GM12878 (cell line): ENCODE data around the gene ARHGAP6. TPM values are rescaled to one million over a fixed set of nuclear protein-coding genes. Genes with fewer than 3 reads are reported as not detected.

Source experiments
- ATAC-seq: fragments of 200-7000 bp; cut with Tn5 transposase; 3 replicates; pipeline ENCODE4 v1.9.1; 2020; ENCODE audit warnings: mild to moderate bottlenecking, moderate library complexity
- BruUV-seq: library from RNA; stranded (reverse); fragments of 400-500 nt; replicated peaks from 2 replicates; lab custom pipeline; 2021; lab: Mats Ljungman, UMichigan
- CTCF ChIA-PET: fragments of 300-600 bp; sonication (Branson Sonifier 250); formaldehyde crosslinking; extraction: SDS; loops from one replicate; lab custom pipeline; 2021; ENCODE audit warnings: inconsistent platforms; lab: Yijun Ruan, JAX
- POLR2A ChIA-PET: fragments of 350-600 bp; formaldehyde crosslinking; extraction: SDS; loops from one replicate; lab custom pipeline; 2021; ENCODE audit warnings: inconsistent platforms; lab: Charles Lee
- RAD21 ChIA-PET: fragments of 300-600 bp; sonication (Branson Sonifier 250); formaldehyde crosslinking; loops from one replicate; lab custom pipeline; 2023; ENCODE audit warnings: antibody characterized with exemption; ENCODE audit not compliant: unreplicated experiment; lab: Charles Lee
- SMC1A ChIA-PET: fragments of 300-600 bp; sonication (Branson Sonifier 250); formaldehyde crosslinking; loops from one replicate; lab custom pipeline; 2023; ENCODE audit not compliant: unreplicated experiment, uncharacterized antibody; lab: Charles Lee
- DNase-seq: peaks from one replicate; pipeline ENCODE4 v3.0.0-alpha.2; 2011; ENCODE audit warnings: low read depth, low spot score
- FAIRE-seq: peaks from 3 replicates; lab custom pipeline; 2011; peaks lifted over from hg19 to GRCh38; lab: Jason Lieb, UNC
- H2AFZ ChIP-seq: 2 replicates; pipeline ENCODE4 v1.6.0; 2011; ENCODE audit warnings: low read depth, low read length, control low read depth; ENCODE audit not compliant: control insufficient read depth
- H3K27ac ChIP-seq: 2 replicates; pipeline ENCODE4 v1.5.1; 2011; ENCODE audit warnings: control low read depth; ENCODE audit not compliant: control insufficient read depth, insufficient read depth
- H3K27me3 ChIP-seq, 2 experiments: replicated peaks in 1 of 2; 2 replicates each; pipeline versions ENCODE4 v1.6.0 to v1.6.1; 2011; ENCODE audit warnings: low read length in 1 of 2; ENCODE audit not compliant: control insufficient read depth in 2 of 2, insufficient read depth in 2 of 2
- H3K36me3 ChIP-seq, 2 experiments: 2 replicates each; pipeline ENCODE4 v1.5.1; 2011; ENCODE audit warnings: low read length in 1 of 2; ENCODE audit not compliant: control insufficient read depth in 2 of 2, insufficient read depth in 2 of 2
- H3K4me1 ChIP-seq: 2 replicates; pipeline ENCODE4 v1.6.1; 2011; ENCODE audit warnings: mild to moderate bottlenecking, low read length, moderate library complexity, mixed read lengths; ENCODE audit not compliant: control insufficient read depth, insufficient read depth
- H3K4me2 ChIP-seq: 2 replicates; pipeline ENCODE4 v1.6.0; 2011; ENCODE audit warnings: control low read depth; ENCODE audit not compliant: control insufficient read depth, insufficient read depth
- H3K4me3 ChIP-seq: fragments of 200-600 bp; sonication (generic); 2 replicates; pipeline ENCODE4 v1.5.1; 2016
- H3K79me2 ChIP-seq: 2 replicates; pipeline ENCODE4 v1.6.0; 2011; ENCODE audit warnings: low read length; ENCODE audit not compliant: control insufficient read depth, insufficient read depth
- H3K9ac ChIP-seq: 2 replicates; pipeline ENCODE4 v1.8.0; 2011; ENCODE audit warnings: low read length, control low read depth, mixed read lengths; ENCODE audit not compliant: control insufficient read depth, insufficient read depth
- H3K9me3 ChIP-seq: replicated peaks from 3 replicates; pipeline ENCODE4 v1.5.1; 2011; ENCODE audit warnings: mild to moderate bottlenecking, low read length; ENCODE audit not compliant: control insufficient read depth, insufficient read depth
- H4K20me1 ChIP-seq: 2 replicates; pipeline ENCODE4 v1.6.0; 2011; ENCODE audit not compliant: control insufficient read depth, insufficient read depth
- ATF3 ChIP-seq: IDR thresholded peaks from 2 replicates; pipeline ENCODE4 v1.6.1; 2011; ENCODE audit warnings: low read depth, mild to moderate bottlenecking, low read length, moderate library complexity, borderline replicate concordance; ENCODE audit errors: extremely low read depth
- BCL11A ChIP-seq: IDR thresholded peaks from 2 replicates; pipeline ENCODE4 v1.6.1; 2011; ENCODE audit warnings: low read depth, low read length
- CREM ChIP-seq: IDR thresholded peaks from 2 replicates; pipeline ENCODE4 v1.6.1; 2014; ENCODE audit warnings: antibody characterized with exemption, low read depth
- EED ChIP-seq: sonication (generic); IDR thresholded peaks from 2 replicates; pipeline ENCODE4 v1.6.1; 2016; ENCODE audit warnings: antibody characterized with exemption, low read depth
- EZH2 ChIP-seq: IDR thresholded peaks from 2 replicates; pipeline ENCODE4 v1.6.1; 2012; ENCODE audit warnings: low read depth, mild to moderate bottlenecking, control low read depth, inconsistent platforms, low read length, borderline replicate concordance; ENCODE audit not compliant: control insufficient read depth
- LARP7 ChIP-seq: fragments of 450-650 bp; IDR thresholded peaks from 2 replicates; pipeline ENCODE4 v1.6.1; 2017; ENCODE audit warnings: mild to moderate bottlenecking
- MYB ChIP-seq: fragments of 150-350 bp; IDR thresholded peaks from 2 replicates; pipeline ENCODE4 v1.6.1; 2014; ENCODE audit warnings: mild to moderate bottlenecking, low read depth, low read length, borderline replicate concordance
- POLR2AphosphoS2 ChIP-seq: IDR thresholded peaks from 2 replicates; pipeline ENCODE4 v1.6.1; 2011; ENCODE audit warnings: low read depth, mild to moderate bottlenecking, low read length, improper control_type of control experiment, moderate library complexity
- STAT1 ChIP-seq: fragments of 450-650 bp; conservative IDR thresholded peaks from 2 replicates; pipeline ENCODE4 v1.6.1; 2014; ENCODE audit warnings: antibody characterized with exemption, mild to moderate bottlenecking
- TCF7 ChIP-seq: IDR thresholded peaks from 2 replicates; pipeline ENCODE4 v1.6.1; 2014; ENCODE audit warnings: antibody characterized with exemption, borderline replicate concordance
- YY1 ChIP-seq: IDR thresholded peaks from 2 replicates; pipeline ENCODE4 v1.6.1; 2011; ENCODE audit warnings: low read depth, mild to moderate bottlenecking, low read length
- ZNF217 ChIP-seq: fragments of 450-650 bp; IDR thresholded peaks from 2 replicates; pipeline ENCODE4 v1.6.1; 2017; ENCODE audit warnings: antibody characterized with exemption, mild to moderate bottlenecking
- ZNF274 ChIP-seq: IDR thresholded peaks from one replicate; pipeline ENCODE4 v1.8.0; 2011; ENCODE audit not compliant: insufficient read length, insufficient read depth
- WGBS: methylation state at CpG from one replicate; pipeline ENCODE4 v1.1.6; 2016; ENCODE audit warnings: low lambda C conversion rate; ENCODE audit not compliant: insufficient replicate concordance, insufficient coverage; ENCODE audit errors: missing lambda C conversion rate; 5-methylcytosine and 5-hydroxymethylcytosine counted together
- in situ Hi-C: fragments of 300-500 bp; cut with MboI; formaldehyde crosslinking; loops from 9 replicates; pipeline ENCODE4 v1.14.3; 2018; ENCODE audit warnings: mixed read lengths
- intact Hi-C: fragments of 100-400 bp; cut with micrococcal nuclease; formaldehyde crosslinking; loops from one replicate; pipeline ENCODE4 v1.14.2; 2022; ENCODE audit not compliant: unreplicated experiment
- polyA plus RNA-seq, 11 experiments: library from polyadenylated mRNA; depleted of rRNA in 4 of 11; unstranded in 6 of 11; stranded (reverse) in 5 of 11; fragments of >200 nt; fragmentation: Nextera tagmentation in 4 of 11; fragmentation: Illumina TruSeq in 1 of 11; extraction: Ambion mirVana in 4 of 11; extraction: Trizol in 1 of 11; gene quantifications; 1 replicate in 1 of 11; 2 replicates in 10 of 11; pipeline versions ENCODE4 v1.2.1 to v1.2.3, GENCODE V29; 2011 to 2016; ENCODE audit warnings: inconsistent platforms in 2 of 11, missing spikeins in 2 of 11, low read depth in 1 of 11
- total RNA-seq, 4 experiments: library from RNA; depleted of rRNA in 3 of 4; stranded (reverse); fragments of >200 nt in 3 of 4; fragmentation: Illumina TruSeq in 1 of 4; extraction: Trizol in 1 of 4; gene quantifications; 2 replicates each; pipeline versions ENCODE4 v1.2.1 to v1.2.3, GENCODE V29; 2013 to 2021
- TF ChIP-seq, protein P1 (sequence below): IDR thresholded peaks from 2 replicates; pipeline ENCODE4 v1.6.1; 2011; ENCODE audit warnings: borderline replicate concordance, low read depth, mild to moderate bottlenecking, moderate library complexity, mixed read lengths, low read length; ENCODE audit not compliant: insufficient read depth; ENCODE audit errors: extremely low read length
- TF ChIP-seq, protein P2 (sequence below): IDR thresholded peaks from 2 replicates; pipeline ENCODE4 v1.6.1; 2012; ENCODE audit warnings: low read depth, low read length, improper control_type of control experiment

Gene ARHGAP6
- total and polyA plus RNA-seq, 10 of the 15 experiments (the other 5 are each of a cell fraction or from before 2014, with no cell fraction given) = 0.20 to 1.8 (median 0.76) TPM

DNA sequence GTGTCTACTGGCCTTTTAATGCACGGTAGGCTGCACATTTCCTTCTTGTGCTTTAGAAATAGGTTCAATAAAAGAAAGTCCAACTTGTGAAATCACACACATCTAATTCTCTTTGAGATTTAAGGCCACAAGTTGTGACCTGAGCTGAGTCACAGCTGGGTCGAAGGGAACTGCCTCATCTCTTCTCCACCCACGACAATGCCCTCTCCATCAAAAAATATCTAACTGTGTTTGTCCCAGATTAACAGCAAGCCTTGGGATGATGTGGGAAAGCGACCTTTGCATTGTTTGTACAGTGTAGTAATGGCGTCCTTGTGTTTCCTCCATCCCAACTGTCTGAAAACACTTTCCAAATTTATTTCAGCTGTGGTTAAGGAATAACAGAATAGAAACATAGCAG is 203.6 kb downstream of the ARHGAP6 start:
- no peaks in the 10 kb centered on the region for H3K9me3 ChIP-seq
- BruUV-seq = no TSS peak
- whole genome bisulfite sequencing = 11% methylated on average over 5 of the region's 5 CpGs
- POLR2A ChIA-PET = no interaction called here
- FAIRE-seq (no peak), ATAC-seq (no peak), DNase-seq (no peak)
- RAD21 ChIA-PET = no interaction called here
- no peak overlapping the region for H3K27ac ChIP-seq
- H3K36me3 ChIP-seq = no peaks in the 10 kb centered on the region
- no peak overlapping the region for H3K9ac ChIP-seq
- no peaks in the 10 kb centered on the region for H3K79me2 ChIP-seq
- intact Hi-C loops (no loop called here), in situ Hi-C loops (no loop called here)
- no peak overlapping the region for H3K4me2 ChIP-seq
- SMC1A ChIA-PET = interaction anchor here (1.4 kb wide), 1 partner anchor 80 kb away, joined by 6 read pairs; no protein-coding TSS in a partner anchor
- no peak overlapping the region for H2AFZ ChIP-seq
- H3K4me1 ChIP-seq = no peaks in the 10 kb centered on the region
- no peaks in the 10 kb centered on the region for H4K20me1 ChIP-seq
- TF ChIP-seq CREM (no peak), ZNF217 (no peak), POLR2AphosphoS2 (no peak), LARP7 (no peak), ZNF274 (no peak), EED (no peak), STAT1 (no peak)
- H3K4me3 ChIP-seq = no peak overlapping the region
- CTCF ChIA-PET = no interaction called here
- H3K27me3 ChIP-seq = no peaks in the 10 kb centered on the region

- Histone ChIP-seq H3K27me3 (no peaks in the 10 kb centered on the region), H3K79me2 (no peaks in the 10 kb centered on the region), H3K4me2 (no peak overlapping the region), H3K36me3 (no peaks in the 10 kb centered on the region), H3K4me1 (no peaks in the 10 kb centered on the region), H2AFZ (no peak overlapping the region), H3K9me3 (no peaks in the 10 kb centered on the region), H4K20me1 (no peaks in the 10 kb centered on the region), H3K9ac (no peak overlapping the region), H3K27ac (no peak overlapping the region), H3K4me3 (no peak overlapping the region)
- ChIA-PET SMC1A (interaction anchor here (0.9 to 1.4 kb wide), 3 partner anchors 9 to 79 kb away, joined by 3 to 6 read pairs (median 3); no protein-coding TSS in a partner anchor), POLR2A (no interaction called here), RAD21 (no interaction called here), CTCF (interaction anchor here (1.0 kb wide), 1 partner anchor 67 kb away, joined by 3 read pairs; no protein-coding TSS in a partner anchor)
- BruUV-seq = no TSS peak
- in situ Hi-C loops = no loop called here
- DNase-seq (no peak), FAIRE-seq (no peak), ATAC-seq (no peak)
- intact Hi-C loops = no loop called here
- 5% methylated on average over 5 of the region's 5 CpGs for WGBS
- TF ChIP-seq TCF7 (no peak), EZH2 (no peak), MYB (no peak), ATF3 (no peak), BCL11A (no peak), YY1 (no peak)
- TF ChIP-seq, protein P1, sequence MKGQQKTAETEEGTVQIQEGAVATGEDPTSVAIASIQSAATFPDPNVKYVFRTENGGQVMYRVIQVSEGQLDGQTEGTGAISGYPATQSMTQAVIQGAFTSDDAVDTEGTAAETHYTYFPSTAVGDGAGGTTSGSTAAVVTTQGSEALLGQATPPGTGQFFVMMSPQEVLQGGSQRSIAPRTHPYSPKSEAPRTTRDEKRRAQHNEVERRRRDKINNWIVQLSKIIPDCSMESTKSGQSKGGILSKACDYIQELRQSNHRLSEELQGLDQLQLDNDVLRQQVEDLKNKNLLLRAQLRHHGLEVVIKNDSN = no peak
- TF ChIP-seq, protein P2, sequence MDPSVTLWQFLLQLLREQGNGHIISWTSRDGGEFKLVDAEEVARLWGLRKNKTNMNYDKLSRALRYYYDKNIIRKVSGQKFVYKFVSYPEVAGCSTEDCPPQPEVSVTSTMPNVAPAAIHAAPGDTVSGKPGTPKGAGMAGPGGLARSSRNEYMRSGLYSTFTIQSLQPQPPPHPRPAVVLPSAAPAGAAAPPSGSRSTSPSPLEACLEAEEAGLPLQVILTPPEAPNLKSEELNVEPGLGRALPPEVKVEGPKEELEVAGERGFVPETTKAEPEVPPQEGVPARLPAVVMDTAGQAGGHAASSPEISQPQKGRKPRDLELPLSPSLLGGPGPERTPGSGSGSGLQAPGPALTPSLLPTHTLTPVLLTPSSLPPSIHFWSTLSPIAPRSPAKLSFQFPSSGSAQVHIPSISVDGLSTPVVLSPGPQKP = no peak
These were observed 204.3 kb downstream of the ARHGAP6 start for GRCh38 chrX:11461201-11462001.
